HAP-1 (cell line): Measurements from ENCODE around the gene PTRH1.
A peak's percentile ranks its signal among the peaks of the same experiment; 100 is the strongest.

Experiments used
- DNase-seq, 2 experiments: peaks; one replicate each; pipeline ENCODE4 v3.0.0-alpha.2; 2016 to 2020; ENCODE audit warnings: low spot score in 2 of 2
- H3K27me3 ChIP-seq: fragments of 250-450 bp; sonication (Bioruptor Pico); 2 replicates; pipeline ENCODE4 v1.5.1; 2020; ENCODE audit warnings: low read depth, mild to moderate bottlenecking, moderate library complexity
- H3K36me3 ChIP-seq: fragments of 250-450 bp; sonication (Bioruptor Pico); replicated peaks from 2 replicates; pipeline ENCODE4 v1.5.1; 2020; ENCODE audit warnings: mild to moderate bottlenecking
- H3K4me1 ChIP-seq: fragments of 250-450 bp; sonication (Bioruptor Pico); 2 replicates; pipeline ENCODE4 v1.5.1; 2020; ENCODE audit warnings: mild to moderate bottlenecking
- H3K4me3 ChIP-seq: fragments of 250-450 bp; sonication (Bioruptor Pico); 2 replicates; pipeline ENCODE4 v1.5.1; 2020; ENCODE audit warnings: mild to moderate bottlenecking, moderate library complexity
- H3K9me3 ChIP-seq: fragments of 250-450 bp; sonication (Bioruptor Pico); 2 replicates; pipeline ENCODE4 v1.5.1; 2020; ENCODE audit warnings: mild to moderate bottlenecking, moderate library complexity
- in situ Hi-C: fragments of 300-500 bp; cut with MboI; formaldehyde crosslinking; loops from 3 replicates; pipeline ENCODE4 v1.14.3; 2020; ENCODE audit warnings: low sequenced_read_pairs, inconsistent platforms, mixed read lengths

Gene PTRH1

DNA sequence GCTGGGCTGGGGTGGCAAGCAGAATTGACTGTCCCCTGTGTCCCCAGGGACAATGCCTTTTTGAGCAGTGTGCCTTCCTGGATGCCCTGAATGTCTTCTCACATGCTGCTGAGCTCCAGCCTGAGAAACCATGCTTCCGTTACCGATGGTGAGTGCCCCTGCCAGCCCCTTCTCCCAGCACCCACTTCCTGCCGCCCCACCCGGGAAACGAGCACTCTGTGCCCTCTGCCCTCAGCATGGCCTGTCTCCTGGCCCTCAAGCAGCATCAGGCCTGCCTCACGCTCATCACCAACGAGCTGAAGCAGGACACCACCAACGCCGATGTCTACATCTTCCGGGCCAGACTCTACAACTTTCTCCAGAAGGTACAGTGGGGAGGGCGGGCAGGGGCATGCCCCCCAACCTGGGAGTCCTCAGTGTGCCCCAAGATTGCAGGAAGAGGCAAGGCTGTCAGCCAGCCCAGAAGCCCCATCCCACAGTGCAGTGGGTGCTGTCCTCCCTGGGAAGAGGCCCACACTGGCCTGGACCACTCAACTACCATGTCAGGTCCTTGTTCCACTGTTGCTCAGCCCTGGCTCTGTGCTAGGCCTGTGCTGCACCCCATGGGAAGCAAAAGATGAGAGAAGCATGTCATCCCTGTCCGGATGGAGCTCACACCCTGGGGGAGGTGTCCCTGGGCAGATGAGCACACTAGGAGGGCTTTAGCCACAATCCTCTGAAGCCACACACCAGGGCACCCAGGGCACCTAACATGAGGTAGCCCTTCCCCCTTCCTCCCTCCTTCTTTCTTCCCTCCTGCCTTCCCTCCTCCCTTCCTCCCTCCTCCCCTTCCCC is 4.8 kb upstream of the PTRH1 start:
- Histone ChIP-seq H3K4me3 (no peak overlapping the region), H3K27me3 (no peaks in the 10 kb centered on the region), H3K36me3 (no peaks in the 10 kb centered on the region), H3K9me3 (no peaks in the 10 kb centered on the region), H3K4me1 (peaks cover 4% of the 10 kb centered on the region)
- no peak for DNase-seq
- in situ Hi-C loops, result no loop called here

DNA sequence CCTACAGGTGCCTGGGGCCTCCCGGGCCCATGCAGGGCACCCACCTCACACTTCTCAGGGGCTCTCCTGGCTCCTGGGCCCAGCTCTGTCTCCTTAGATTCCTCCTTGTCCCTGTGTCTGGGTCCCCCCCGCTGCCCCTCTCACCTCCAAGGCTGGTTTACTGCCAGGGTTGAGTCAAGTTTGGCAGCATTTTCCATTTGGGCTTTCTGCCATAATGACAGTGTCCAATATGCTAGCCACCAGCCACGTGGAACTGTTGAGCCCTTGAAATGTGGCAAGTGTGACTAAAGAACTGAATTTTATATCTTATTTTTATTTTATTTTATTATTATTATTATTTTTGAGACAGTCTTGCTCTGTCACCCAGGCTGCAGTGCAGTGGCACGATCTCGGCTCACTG is 2.3 kb upstream of the PTRH1 start:
- in situ Hi-C loops, result no loop called here
- Histone ChIP-seq H3K9me3 (no peaks in the 10 kb centered on the region), H3K4me1 (peaks cover 4% of the 10 kb centered on the region), H3K36me3 (no peaks in the 10 kb centered on the region), H3K27me3 (no peaks in the 10 kb centered on the region), H3K4me3 (no peak overlapping the region)
- no peak for DNase-seq

DNA sequence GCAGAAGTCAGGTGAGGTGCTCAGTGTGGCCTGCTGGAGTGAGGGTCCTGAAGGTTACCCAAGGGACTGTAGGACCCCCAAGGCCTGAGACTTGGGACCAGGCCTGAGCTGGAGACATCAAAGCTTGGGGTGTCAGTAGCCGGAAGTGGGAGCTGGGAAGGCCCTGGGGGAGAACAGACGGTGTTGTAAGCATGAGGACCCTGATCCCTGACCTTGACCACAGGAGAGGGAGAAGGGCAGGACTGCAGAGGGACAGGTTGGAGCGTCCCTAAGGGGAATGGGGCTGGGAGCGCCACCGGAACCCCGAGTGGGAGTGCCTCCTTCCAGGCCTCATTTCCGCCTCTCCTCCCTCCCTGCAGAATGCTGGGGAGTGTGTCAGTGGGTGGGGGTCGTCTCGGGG is 949 bp upstream of the PTRH1 start:
- no peaks in the 10 kb centered on the region for H3K36me3 ChIP-seq
- no peaks in the 10 kb centered on the region for H3K9me3 ChIP-seq
- peaks cover 4% of the 10 kb centered on the region for H3K4me1 ChIP-seq
- DNase-seq, result no peak
- in situ Hi-C loops, result no loop called here
- no peaks in the 10 kb centered on the region for H3K27me3 ChIP-seq
- H3K4me3 ChIP-seq, result peak overlapping the region; percentile 51

DNA sequence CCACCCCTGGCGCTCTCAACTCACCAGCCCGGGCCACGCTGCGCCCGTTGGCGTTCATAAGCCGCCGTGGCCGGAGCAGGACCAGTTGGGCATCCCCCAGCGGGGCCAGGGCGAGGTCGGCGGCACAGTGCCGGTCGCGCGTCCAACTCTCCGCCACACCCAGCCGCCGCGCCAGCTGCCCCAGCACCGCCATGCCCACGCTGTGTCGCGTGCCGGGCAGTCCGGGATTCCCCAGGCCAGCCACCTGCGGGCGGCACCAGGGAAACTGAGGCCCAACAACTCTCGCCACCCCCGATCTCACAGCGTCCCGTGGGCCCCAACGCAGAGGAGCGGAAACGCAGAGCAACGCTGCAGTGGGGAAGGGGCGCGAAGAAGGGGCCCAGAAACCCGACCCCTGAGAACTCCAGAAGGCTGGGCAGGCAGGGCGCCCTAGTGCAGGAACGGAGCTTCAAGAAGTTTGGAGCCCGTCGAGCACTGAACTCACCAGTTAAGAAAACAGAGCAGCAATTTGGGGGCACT is 453 bp downstream of the PTRH1 start:
- Histone ChIP-seq H3K27me3 (no peaks in the 10 kb centered on the region), H3K36me3 (no peaks in the 10 kb centered on the region), H3K9me3 (no peaks in the 10 kb centered on the region), H3K4me1 (peaks cover 4% of the 10 kb centered on the region), H3K4me3 (peak overlapping the region; percentile 51)
- peak in 1 of 2 experiments; percentile 37 for DNase-seq
- in situ Hi-C loops, result no loop called here

DNA sequence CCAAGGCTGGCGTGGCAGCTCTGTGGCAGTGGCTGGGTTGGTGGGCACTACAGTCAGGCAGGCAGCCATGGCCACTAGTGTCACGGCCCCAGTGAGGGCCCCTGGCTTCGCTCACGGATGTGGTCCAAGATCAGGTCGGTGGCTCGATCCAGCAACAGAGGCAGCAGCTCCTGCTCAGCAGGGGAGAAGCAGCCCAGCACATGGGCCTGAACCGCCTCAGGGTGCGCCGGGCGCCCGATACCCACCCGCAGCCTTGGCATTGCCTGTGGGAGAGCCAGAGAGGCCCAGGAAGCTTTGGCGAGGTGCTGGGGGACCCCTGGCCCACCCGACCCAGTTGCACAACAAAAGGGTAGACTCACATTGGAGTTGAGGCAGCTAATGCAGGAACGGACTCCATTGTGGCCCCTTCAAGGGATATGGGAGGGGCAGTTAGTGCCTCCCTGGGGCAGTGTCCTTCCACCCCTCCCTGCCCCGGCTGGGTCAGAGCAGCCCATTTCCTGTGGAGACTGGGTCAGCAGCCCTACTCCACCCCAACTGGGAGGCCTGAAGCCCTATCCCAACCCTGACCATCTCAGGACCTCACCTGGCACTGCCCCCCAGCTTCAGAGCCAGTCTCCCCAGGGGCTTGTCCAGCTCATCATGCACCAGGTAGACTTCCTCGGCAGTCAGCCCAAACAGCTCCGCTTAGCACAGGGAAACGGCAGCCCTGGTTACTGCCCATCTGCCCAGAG is 1.3 kb downstream of the PTRH1 start:
- H3K4me1 ChIP-seq, result peaks cover 4% of the 10 kb centered on the region
- no peak for DNase-seq
- H3K9me3 ChIP-seq, result no peaks in the 10 kb centered on the region
- H3K4me3 ChIP-seq, result peak overlapping the region; percentile 51
- H3K36me3 ChIP-seq, result no peaks in the 10 kb centered on the region
- in situ Hi-C loops, result no loop called here
- H3K27me3 ChIP-seq, result no peaks in the 10 kb centered on the region

DNA sequence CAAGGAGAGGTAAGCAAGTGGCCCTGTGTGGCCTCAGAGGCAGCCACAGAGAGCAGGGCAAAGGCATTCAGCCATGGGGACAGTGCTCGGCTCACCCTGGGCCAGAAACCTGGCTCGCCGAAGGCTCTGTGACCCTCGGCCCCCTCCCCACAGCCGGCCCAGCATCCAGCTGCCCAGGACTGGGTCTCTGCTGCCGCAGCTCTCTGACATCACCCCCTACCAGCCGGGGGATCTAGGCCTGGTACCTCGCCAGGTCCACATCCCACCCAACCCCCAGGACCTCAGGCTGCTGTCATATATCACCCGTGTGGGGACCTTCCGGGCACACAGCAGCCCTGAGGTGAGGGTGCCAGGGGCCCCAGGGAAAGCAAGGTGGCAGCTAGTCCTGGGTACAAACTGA is 2.6 kb downstream of the PTRH1 start:
- no peak overlapping the region for H3K4me3 ChIP-seq
- no peaks in the 10 kb centered on the region for H3K27me3 ChIP-seq
- in situ Hi-C loops, result no loop called here
- H3K36me3 ChIP-seq, result no peaks in the 10 kb centered on the region
- H3K9me3 ChIP-seq, result no peaks in the 10 kb centered on the region
- no peaks in the 10 kb centered on the region; the same call in 1 of the 2 replicates for H3K4me1 ChIP-seq
- no peak for DNase-seq

DNA sequence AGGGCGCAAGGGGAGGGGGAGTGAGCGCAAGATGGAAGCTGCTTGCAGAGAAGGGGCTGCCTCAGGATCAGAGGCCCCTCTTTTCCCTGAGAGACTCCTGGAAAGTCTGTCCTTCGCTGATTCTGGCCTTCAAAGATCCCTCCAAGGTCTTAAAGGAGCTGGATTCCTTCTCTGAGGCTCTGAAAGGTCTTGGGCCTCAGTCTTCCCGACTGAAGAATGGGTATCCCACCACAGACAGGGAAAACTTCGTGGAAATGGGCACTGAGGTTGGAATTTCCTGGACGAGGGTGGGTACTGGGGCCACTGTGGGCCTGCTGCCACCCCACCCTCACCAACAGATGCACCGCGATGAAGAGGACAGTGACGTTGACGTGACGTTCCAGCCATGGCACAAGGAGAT is 3.1 kb downstream of the PTRH1 start:
- Histone ChIP-seq H3K4me1 (no peaks in the 10 kb centered on the region; the same call in 1 of the 2 replicates), H3K9me3 (no peaks in the 10 kb centered on the region), H3K36me3 (no peaks in the 10 kb centered on the region), H3K4me3 (no peak overlapping the region), H3K27me3 (no peaks in the 10 kb centered on the region)
- in situ Hi-C loops, result no loop called here
- DNase-seq, result no peak

DNA sequence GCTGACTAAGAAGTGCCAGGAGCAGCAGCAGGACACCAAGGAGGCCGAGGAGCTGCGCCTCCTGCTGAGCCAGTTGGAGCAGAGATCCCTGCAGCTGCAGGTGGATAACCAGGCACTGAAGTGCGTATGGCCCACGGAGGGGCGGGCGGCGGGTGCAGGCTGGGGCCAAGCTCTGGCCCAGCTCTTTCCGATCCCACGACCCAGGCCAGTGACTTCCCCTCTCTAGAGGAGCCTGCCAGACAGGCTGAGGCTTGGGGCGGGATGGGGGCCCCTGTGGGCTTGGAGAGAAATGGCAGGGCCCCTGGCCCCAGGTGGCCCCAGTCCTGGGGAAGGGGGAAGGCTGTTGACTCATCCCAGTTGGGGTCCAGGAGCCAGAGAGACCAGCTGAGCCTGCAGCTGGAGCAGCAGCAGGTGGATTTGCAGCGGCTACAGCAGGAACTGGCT is 3.6 kb downstream of the PTRH1 start:
- Histone ChIP-seq H3K27me3 (no peaks in the 10 kb centered on the region), H3K4me3 (no peak overlapping the region), H3K9me3 (no peaks in the 10 kb centered on the region), H3K4me1 (no peaks in the 10 kb centered on the region; the same call in 1 of the 2 replicates), H3K36me3 (no peaks in the 10 kb centered on the region)
- in situ Hi-C loops, result no loop called here
- DNase-seq, result no peak

DNA sequence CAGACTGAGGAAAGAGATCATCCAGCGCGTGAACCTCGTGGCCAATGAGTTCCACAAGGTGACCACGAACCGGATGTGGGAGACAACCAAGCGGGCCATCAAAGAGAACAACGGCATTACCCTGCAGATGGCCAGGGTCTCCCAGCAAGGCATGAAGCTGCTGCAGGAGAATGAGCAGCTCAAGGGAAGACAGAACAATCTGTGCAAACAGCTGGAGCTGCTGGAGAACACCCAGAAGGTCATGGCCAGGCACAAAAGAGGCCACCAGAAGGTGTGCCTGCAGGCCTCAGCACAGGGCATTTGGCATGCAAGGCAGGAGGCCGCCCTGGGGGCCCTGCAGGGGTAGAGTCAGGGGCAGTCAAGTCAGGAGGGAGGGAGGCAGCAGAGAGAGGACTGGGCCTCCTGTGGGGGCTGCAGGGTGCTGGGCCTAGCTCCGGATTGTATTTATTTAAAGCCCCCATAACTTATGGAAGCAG is 4.2 kb downstream of the PTRH1 start:
- H3K27me3 ChIP-seq, result no peaks in the 10 kb centered on the region
- no peaks in the 10 kb centered on the region for H3K36me3 ChIP-seq
- no peaks in the 10 kb centered on the region; the same call in 1 of the 2 replicates for H3K4me1 ChIP-seq
- H3K4me3 ChIP-seq, result no peak overlapping the region
- H3K9me3 ChIP-seq, result no peaks in the 10 kb centered on the region
- DNase-seq, result no peak
- in situ Hi-C loops, result no loop called here

DNA sequence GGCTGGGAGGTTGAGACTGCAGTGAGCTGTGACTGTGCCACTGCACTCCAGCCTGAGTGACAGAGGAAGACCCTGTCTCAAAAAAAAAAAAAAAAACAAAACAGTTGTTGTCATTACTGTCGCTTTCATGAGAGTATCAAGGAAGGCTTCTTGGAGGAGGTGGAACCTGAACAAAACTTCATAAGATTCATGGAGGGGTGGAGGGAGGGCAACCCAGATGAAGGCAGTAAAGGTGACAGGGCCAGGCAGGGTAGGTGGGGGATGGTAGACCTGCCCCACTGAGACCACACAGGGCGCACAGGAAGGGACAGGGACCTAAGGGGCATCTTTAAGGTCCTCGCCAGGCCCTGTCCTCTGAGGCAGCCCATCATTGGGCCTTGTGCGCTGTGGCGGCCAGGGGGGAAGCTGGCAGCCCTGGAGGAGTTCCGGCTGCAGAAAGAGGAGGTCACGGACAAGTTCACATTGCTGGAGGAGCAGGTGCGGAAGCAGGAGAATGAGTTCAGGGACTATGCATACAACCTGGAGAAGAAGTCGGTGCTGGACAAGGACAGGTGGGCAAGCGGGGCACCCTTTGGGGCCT is 5.2 kb downstream of the PTRH1 start:
- DNase-seq, result no peak
- in situ Hi-C loops, result no loop called here
- H3K36me3 ChIP-seq, result no peaks in the 10 kb centered on the region
- no peaks in the 10 kb centered on the region for H3K4me1 ChIP-seq
- no peaks in the 10 kb centered on the region for H3K27me3 ChIP-seq
- H3K9me3 ChIP-seq, result no peaks in the 10 kb centered on the region
- no peak overlapping the region for H3K4me3 ChIP-seq

DNA sequence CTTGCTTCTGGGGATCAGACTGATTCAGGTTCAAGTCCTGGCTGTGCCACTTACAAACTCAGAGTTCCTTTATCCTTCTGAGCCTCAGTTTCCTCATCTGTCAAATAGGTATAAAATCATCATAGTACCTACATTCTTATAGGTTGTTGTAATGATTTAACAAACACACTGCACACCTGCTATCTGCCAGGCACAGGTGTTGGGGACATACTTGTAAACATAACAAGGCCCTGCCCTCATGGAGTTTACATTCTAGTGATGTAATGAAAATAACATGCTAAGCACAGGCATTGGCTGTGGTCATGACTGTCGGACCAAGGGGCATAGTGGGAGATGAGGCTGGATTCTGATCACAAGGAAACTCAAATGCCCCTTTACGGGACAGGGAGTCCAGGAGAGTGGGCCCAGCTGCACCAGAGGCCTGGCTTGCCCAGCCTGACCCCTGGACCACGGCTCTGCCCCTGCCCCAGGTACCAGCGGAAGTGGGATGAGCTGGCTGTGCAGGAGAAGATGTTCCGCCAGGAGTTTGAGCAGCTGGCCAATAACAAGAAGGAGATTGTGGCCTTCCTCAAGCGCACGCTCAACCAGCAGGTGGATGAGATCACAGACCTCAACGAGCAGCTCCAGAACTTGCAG is 6.4 kb downstream of the PTRH1 start:
- Histone ChIP-seq H3K4me3 (no peak overlapping the region), H3K4me1 (no peaks in the 10 kb centered on the region), H3K27me3 (no peaks in the 10 kb centered on the region), H3K9me3 (no peaks in the 10 kb centered on the region), H3K36me3 (no peaks in the 10 kb centered on the region)
- in situ Hi-C loops, result no loop called here
- no peak for DNase-seq

DNA sequence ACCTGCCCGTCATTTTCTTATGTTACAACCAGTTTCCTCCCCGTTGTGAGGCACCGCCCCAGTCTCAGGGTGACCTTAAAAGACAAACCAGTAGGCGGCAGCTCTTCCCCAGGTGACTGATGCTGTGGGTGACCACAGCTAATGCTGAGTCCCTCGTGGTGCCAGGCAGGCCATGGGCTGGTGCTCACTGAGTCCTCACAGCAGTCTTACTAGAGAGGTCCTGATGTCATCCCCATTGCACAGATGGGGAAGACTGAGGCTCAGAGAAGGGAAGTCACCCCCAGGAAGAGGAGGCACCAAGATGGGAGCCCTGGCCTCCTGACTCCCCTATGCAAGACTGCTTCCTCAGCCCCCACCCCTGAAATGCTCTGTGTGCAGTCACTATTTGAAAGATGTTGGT is 7.7 kb downstream of the PTRH1 start:
- no peaks in the 10 kb centered on the region for H3K4me1 ChIP-seq
- no peaks in the 10 kb centered on the region for H3K27me3 ChIP-seq
- no peaks in the 10 kb centered on the region for H3K9me3 ChIP-seq
- H3K4me3 ChIP-seq, result no peak overlapping the region
- DNase-seq, result no peak
- in situ Hi-C loops, result no loop called here
- no peaks in the 10 kb centered on the region for H3K36me3 ChIP-seq

DNA sequence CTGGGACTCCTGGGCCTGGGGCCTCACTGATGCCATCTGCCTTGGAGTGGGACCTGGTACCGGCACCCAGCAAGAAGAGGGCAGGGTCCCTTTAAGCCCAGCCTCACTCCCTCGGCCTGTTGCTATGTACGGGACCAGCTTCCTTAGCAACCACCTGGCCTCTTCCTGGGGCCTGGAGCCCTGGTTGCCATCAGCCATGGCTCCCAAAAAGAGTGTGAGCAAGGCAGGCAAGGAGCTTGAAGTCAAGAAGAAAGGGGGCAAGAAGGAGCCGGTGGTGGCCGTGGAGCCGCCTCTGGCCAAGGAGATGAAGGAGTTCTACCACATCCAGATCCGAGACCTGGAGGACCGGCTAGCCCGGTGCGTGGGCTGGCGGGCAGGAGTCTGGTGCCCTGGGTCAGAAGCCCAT is 8.6 kb downstream of the PTRH1 start, which contains the start of gene CFAP157:
TSS of gene CFAP157 (plus strand) at position 153 of the 406 bp plus-strand sequence. CDS start at position 197, 44 bp downstream.
- Histone ChIP-seq H3K27me3 (no peaks in the 10 kb centered on the region), H3K9me3 (no peaks in the 10 kb centered on the region), H3K4me1 (no peaks in the 10 kb centered on the region), H3K36me3 (no peaks in the 10 kb centered on the region), H3K4me3 (no peak within 1 kb of the TSS)
- no peak for DNase-seq
- in situ Hi-C loops, result no loop called here
